Neuronal stem cell (in vitro differentiated cells): ENCODE measurements around the gene ALDH1A1.
A peak's percentile ranks its signal among the peaks of the same experiment; 100 is the strongest.
"Not testable (repeated sequence)": the region's sequence is repeated elsewhere in the genome, so short reads cannot be mapped to it uniquely, and the experiment has no call there.

ENCODE experiments used
- DNase-seq: peaks from one replicate; pipeline ENCODE4 v3.0.0-alpha.2; 2013; ENCODE audit warnings: low spot score
- H2AFZ ChIP-seq: one replicate; pipeline ENCODE4 v1.6.1; 2013; ENCODE audit warnings: mild to moderate bottlenecking, low read length, inconsistent platforms
- H2AK5ac ChIP-seq: 2 replicates; pipeline ENCODE4 v1.6.1; 2013; ENCODE audit warnings: low read depth, mild to moderate bottlenecking, inconsistent platforms, low read length, moderate library complexity, mixed read lengths
- H2BK120ac ChIP-seq: 2 replicates; pipeline ENCODE4 v1.6.1; 2013; ENCODE audit warnings: low read depth, mild to moderate bottlenecking, inconsistent platforms, low read length, moderate library complexity, mixed read lengths
- H2BK12ac ChIP-seq: one replicate; pipeline ENCODE4 v1.6.1; 2013; ENCODE audit warnings: low read length, inconsistent platforms
- H2BK15ac ChIP-seq: 2 replicates; pipeline ENCODE4 v1.6.1; 2013; ENCODE audit warnings: mild to moderate bottlenecking, low read length, inconsistent platforms, mixed read lengths
- H2BK5ac ChIP-seq: one replicate; pipeline ENCODE4 v1.6.1; 2013; ENCODE audit warnings: inconsistent platforms, mild to moderate bottlenecking, low read length, moderate library complexity
- H3K14ac ChIP-seq: one replicate; pipeline ENCODE4 v1.6.1; 2013; ENCODE audit warnings: low read length, inconsistent platforms
- H3K18ac ChIP-seq: 2 replicates; pipeline ENCODE4 v1.6.1; 2013; ENCODE audit warnings: low read length, inconsistent platforms
- H3K23ac ChIP-seq: 2 replicates; pipeline ENCODE4 v1.6.1; 2013; ENCODE audit warnings: low read depth, mild to moderate bottlenecking, mixed read lengths, low read length, inconsistent platforms; ENCODE audit not compliant: poor library complexity
- H3K27ac ChIP-seq: replicated peaks from 3 replicates; pipeline ENCODE4 v1.5.1; 2013; ENCODE audit warnings: low read length, inconsistent platforms
- H3K27me3 ChIP-seq, 3 experiments: 2 replicates each; pipeline ENCODE4 v1.6.1; 2013; ENCODE audit warnings: low read length in 3 of 3, mild to moderate bottlenecking in 2 of 3, inconsistent platforms in 1 of 3, low read depth in 1 of 3, mixed read lengths in 1 of 3, moderate library complexity in 1 of 3; ENCODE audit not compliant: control insufficient read depth in 3 of 3, insufficient read depth in 3 of 3
- H3K36me3 ChIP-seq, 2 donors: replicated peaks in 1 of 2; 2 replicates each; pipeline ENCODE4 v1.6.1; 2013; ENCODE audit warnings: low read length in 2 of 2; ENCODE audit not compliant: control insufficient read depth in 2 of 2, insufficient read depth in 2 of 2
- H3K4ac ChIP-seq: 2 replicates; pipeline ENCODE4 v1.6.1; 2013; ENCODE audit warnings: inconsistent platforms, mild to moderate bottlenecking, low read length, moderate library complexity
- H3K4me1 ChIP-seq, 2 donors: 1 replicate in 1 of 2; 2 replicates in 1 of 2; pipeline ENCODE4 v1.6.1; 2013; ENCODE audit warnings: low read length in 2 of 2, low read depth in 1 of 2; ENCODE audit not compliant: control insufficient read depth in 2 of 2, insufficient read depth in 1 of 2
- H3K4me2 ChIP-seq: one replicate; pipeline ENCODE4 v1.6.1; 2013; ENCODE audit warnings: mild to moderate bottlenecking, low read length, inconsistent platforms; ENCODE audit not compliant: insufficient read depth, poor library complexity, severe bottlenecking
- H3K4me3 ChIP-seq, 2 donors: 2 replicates each; pipeline ENCODE4 v1.5.1; 2013; ENCODE audit warnings: low read length in 2 of 2, mild to moderate bottlenecking in 2 of 2, inconsistent platforms in 1 of 2, moderate library complexity in 1 of 2
- H3K79me1 ChIP-seq: one replicate; pipeline ENCODE4 v1.6.1; 2013; ENCODE audit warnings: low read depth, mild to moderate bottlenecking, inconsistent platforms, low read length, moderate library complexity
- H3K9ac ChIP-seq: one replicate; pipeline ENCODE4 v1.6.1; 2013; ENCODE audit warnings: mild to moderate bottlenecking, low read depth, low read length, inconsistent platforms; ENCODE audit not compliant: poor library complexity
- H3K9me3 ChIP-seq, 2 donors: replicated peaks in 1 of 2; 2 replicates each; pipeline versions ENCODE3 to v1.6.1; 2013; ENCODE audit warnings: low read length in 2 of 2, mild to moderate bottlenecking in 2 of 2, inconsistent platforms in 1 of 2, low read depth in 1 of 2, mixed read lengths in 1 of 2, moderate library complexity in 1 of 2; ENCODE audit not compliant: control insufficient read depth in 2 of 2, insufficient read depth in 1 of 2
- H4K8ac ChIP-seq: one replicate; pipeline ENCODE4 v1.6.1; 2013; ENCODE audit warnings: low read depth, mild to moderate bottlenecking, inconsistent platforms, low read length, moderate library complexity
- H4K91ac ChIP-seq: one replicate; pipeline ENCODE4 v1.6.1; 2013; ENCODE audit warnings: low read length, low read depth, mild to moderate bottlenecking, inconsistent platforms; ENCODE audit not compliant: poor library complexity
- WGBS, 2 donors: extraction: QIAGEN DNeasy Blood & Tissue Kit; methylation state at CpG; one replicate each; pipeline ENCODE4 v1.1.7; 2013; ENCODE audit warnings: missing lambda C conversion rate in 2 of 2, mixed read lengths in 1 of 2; ENCODE audit not compliant: insufficient read length in 2 of 2, insufficient replicate concordance in 1 of 2; ENCODE audit errors: extremely low coverage in 2 of 2; 5-methylcytosine and 5-hydroxymethylcytosine counted together

Gene ALDH1A1

DNA sequence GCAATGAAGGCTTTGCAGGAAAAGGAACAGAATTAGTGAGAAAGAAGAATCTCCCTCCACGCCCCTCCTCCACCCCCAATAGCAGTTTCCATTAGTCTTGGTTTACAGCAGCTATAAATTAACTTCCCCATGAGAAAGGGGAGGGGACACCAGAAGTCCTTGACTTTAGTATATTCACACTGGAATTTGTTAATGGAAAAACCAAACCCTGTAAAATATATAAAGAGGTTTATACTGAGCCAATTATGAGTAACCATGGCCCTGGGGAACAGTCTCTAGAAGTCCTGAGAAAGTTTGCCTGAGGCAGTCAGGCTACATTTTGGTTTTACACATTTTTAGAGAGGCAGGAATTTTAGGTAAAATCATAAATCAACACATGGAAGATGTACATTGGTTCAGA, 88.5 kb downstream of the ALDH1A1 start:
- no peaks in the 10 kb centered on the region for H3K4me1 ChIP-seq
- no CpG with 5 or more reads among the region's 1 CpG for WGBS, 2 donors
- no peaks in the 10 kb centered on the region for H3K27me3 ChIP-seq
- no peak overlapping the region for H2BK12ac ChIP-seq
- no peak overlapping the region for H3K4ac ChIP-seq
- no peak overlapping the region for H3K27ac ChIP-seq
- no peaks in the 10 kb centered on the region for H3K9me3 ChIP-seq
- H3K18ac ChIP-seq = no peak overlapping the region
- H3K36me3 ChIP-seq = no peaks in the 10 kb centered on the region
- no peak overlapping the region for H4K91ac ChIP-seq
- no peak overlapping the region for H2BK5ac ChIP-seq
- H3K4me3 ChIP-seq = no peak overlapping the region
- no peak overlapping the region for H4K8ac ChIP-seq
- H2BK15ac ChIP-seq = no peak overlapping the region
- no peak overlapping the region for H2AK5ac ChIP-seq
- no peak overlapping the region for H3K14ac ChIP-seq
- no peak for DNase-seq
- H2AFZ ChIP-seq = no peak overlapping the region
- no peaks in the 10 kb centered on the region for H3K79me1 ChIP-seq
- no peak overlapping the region for H3K4me2 ChIP-seq
- no peak overlapping the region for H3K23ac ChIP-seq
- no peak overlapping the region for H3K9ac ChIP-seq
- no peak overlapping the region for H2BK120ac ChIP-seq

DNA sequence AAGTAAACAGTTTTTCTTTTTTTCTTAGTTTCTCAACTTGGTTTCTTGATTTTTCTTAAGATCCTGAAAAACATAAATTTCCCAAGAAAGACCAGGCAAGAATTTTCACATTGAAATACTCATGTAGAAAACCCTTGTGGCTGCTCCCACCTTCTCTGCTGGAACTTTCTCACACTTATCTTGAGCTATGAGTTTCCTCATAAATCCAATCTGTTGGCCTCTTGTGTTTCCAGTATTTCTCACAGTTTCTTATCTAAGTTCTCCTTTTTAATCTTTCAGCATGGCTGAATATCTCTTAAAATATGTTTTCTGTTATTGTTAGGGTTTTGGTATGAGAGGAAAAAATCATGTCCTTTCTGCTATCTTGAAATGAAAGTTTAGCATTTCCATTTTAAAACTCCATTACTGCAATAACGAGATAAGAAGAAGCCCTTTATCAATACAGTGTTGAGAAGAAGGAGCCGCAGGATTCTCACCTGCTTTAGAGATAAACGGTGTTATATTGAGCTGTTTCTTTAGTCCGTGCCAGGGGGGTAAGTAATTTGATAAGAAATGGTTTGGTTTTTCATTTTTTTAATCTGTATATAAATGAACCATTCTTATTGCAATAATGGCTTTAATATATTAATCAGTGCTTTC, 89.3 kb downstream of the ALDH1A1 start:
- H3K79me1 ChIP-seq = no peaks in the 10 kb centered on the region
- no peak overlapping the region for H2BK120ac ChIP-seq

DNA sequence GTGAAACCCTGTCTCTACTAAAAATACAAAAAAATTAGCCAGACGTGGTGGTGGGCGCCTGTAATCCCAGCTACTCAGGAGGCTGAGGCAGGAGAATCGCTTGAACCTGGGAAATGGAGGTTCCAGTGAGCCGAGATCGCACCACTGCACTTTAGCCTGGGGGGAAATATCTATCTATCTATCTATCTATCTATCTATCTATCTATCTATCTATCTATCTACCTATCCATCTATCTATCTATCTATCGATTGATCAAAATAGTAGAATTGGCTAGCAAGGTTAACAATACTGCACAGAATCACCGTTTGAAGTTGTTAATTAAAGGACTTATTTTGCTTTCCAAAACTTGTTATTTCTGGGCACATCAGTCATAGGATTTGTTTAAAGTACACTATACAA, 90.1 kb downstream of the ALDH1A1 start:
- not testable (repeated sequence) for H3K4me1 ChIP-seq, H3K79me1 ChIP-seq, H4K91ac ChIP-seq, H3K4me2 ChIP-seq, H3K27me3 ChIP-seq, H3K36me3 ChIP-seq, H2BK120ac ChIP-seq, H3K23ac ChIP-seq, H3K4ac ChIP-seq, H2BK15ac ChIP-seq, H3K9me3 ChIP-seq, H2AK5ac ChIP-seq, H3K27ac ChIP-seq, H4K8ac ChIP-seq, H3K18ac ChIP-seq, H2BK5ac ChIP-seq, DNase-seq, H3K14ac ChIP-seq, H2AFZ ChIP-seq, H3K9ac ChIP-seq, H2BK12ac ChIP-seq, H3K4me3 ChIP-seq
- WGBS, 2 donors = no CpG with 5 or more reads among the region's 7 CpGs

More for the DNA sequence above, 89.3 kb downstream of the ALDH1A1 start:
- Histone ChIP-seq H3K18ac (no peak overlapping the region), H3K9me3 (no peaks in the 10 kb centered on the region), H3K4ac (no peak overlapping the region), H3K4me2 (no peak overlapping the region), H2AK5ac (no peak overlapping the region), H2AFZ (no peak overlapping the region), H2BK12ac (no peak overlapping the region), H3K27ac (no peak overlapping the region), H3K4me1 (no peaks in the 10 kb centered on the region), H4K91ac (no peak overlapping the region), H2BK15ac (no peak overlapping the region), H3K14ac (no peak overlapping the region), H4K8ac (no peak overlapping the region), H3K27me3 (no peaks in the 10 kb centered on the region), H2BK5ac (no peak overlapping the region), H3K9ac (no peak overlapping the region), H3K23ac (no peak overlapping the region), H3K36me3 (no peaks in the 10 kb centered on the region), H3K4me3 (no peak overlapping the region)
- DNase-seq = no peak
- WGBS, 2 donors = no CpG with 5 or more reads among the region's 4 CpGs

DNA sequence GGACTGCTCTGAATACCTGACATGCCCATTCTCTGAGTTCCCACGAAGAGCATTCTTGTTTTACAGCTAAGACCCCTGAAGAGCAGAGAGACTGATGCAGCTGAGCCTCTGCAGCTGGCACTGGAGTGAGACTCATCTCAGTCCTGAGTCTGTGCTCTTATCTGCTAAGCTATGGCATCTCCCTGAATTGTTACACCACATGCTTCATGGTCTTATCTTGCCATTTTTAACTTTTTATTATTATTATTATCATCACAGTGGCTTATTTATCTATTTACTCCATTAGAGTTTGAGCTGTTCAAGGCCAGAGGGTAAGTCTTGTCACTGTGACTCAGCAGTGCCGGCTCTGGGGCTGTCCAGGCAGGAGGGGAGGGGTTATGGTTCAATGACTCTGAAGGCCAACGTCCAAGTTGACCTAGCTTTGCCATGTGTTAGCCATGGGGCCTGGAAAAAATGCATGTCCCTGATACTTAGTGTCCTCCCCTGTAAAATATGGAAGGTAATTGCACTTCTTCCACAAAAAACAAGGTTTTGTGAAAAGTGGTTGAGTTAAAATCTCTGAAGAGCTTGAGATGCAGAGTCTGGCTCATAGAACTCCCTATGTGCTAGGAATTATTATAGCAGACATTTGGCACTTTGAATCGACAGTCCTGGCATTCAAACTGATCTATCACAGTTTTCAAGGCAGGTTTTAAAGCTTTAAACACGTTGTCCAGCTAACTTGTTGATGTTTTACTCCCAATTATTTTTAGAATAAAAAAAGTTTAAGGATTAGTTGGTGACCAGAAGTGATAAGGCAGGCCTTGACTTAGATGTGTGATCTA, 94.6 kb downstream of the ALDH1A1 start:
- DNase-seq = no peak

More for the DNA sequence above, 94.6 kb downstream of the ALDH1A1 start:
- H3K27ac ChIP-seq = no peak overlapping the region
- no peak overlapping the region for H2AK5ac ChIP-seq
- no peak overlapping the region for H2BK5ac ChIP-seq
- H3K9ac ChIP-seq = no peak overlapping the region
- H2BK12ac ChIP-seq = no peak overlapping the region
- H3K4ac ChIP-seq = no peak overlapping the region
- H4K8ac ChIP-seq = no peak overlapping the region
- no peak overlapping the region for H2BK120ac ChIP-seq
- WGBS, 2 donors = no CpG with 5 or more reads among the region's 5 CpGs
- no peaks in the 10 kb centered on the region for H3K9me3 ChIP-seq
- no peak overlapping the region for H3K18ac ChIP-seq
- H3K14ac ChIP-seq = no peak overlapping the region
- H3K4me3 ChIP-seq = no peak overlapping the region
- H3K79me1 ChIP-seq = no peaks in the 10 kb centered on the region
- H3K4me2 ChIP-seq = no peak overlapping the region
- H3K23ac ChIP-seq = no peak overlapping the region
- H2BK15ac ChIP-seq = no peak overlapping the region
- no peaks in the 10 kb centered on the region for H3K27me3 ChIP-seq
- H2AFZ ChIP-seq = peak overlapping the region; percentile 0
- H3K4me1 ChIP-seq = peaks cover 0 to 4% of the 10 kb centered on the region in 2 donors
- no peak overlapping the region for H4K91ac ChIP-seq
- no peaks in the 10 kb centered on the region for H3K36me3 ChIP-seq
